Ishikawa (cell line): ENCODE measurements around the gene ZCCHC13.

Experiments used
- EGR1 ChIP-seq: IDR thresholded peaks from 2 replicates; pipeline ENCODE4 v1.6.1; 2012
- EP300 ChIP-seq: IDR thresholded peaks from 2 replicates; pipeline ENCODE4 v1.6.1; 2012; ENCODE audit warnings: borderline replicate concordance
- NFIC ChIP-seq: IDR thresholded peaks from 2 replicates; pipeline ENCODE4 v1.6.1; 2012
- TCF12 ChIP-seq: IDR thresholded peaks from 2 replicates; pipeline ENCODE4 v1.6.1; 2012; ENCODE audit warnings: low read depth
- YY1 ChIP-seq: IDR thresholded peaks from 2 replicates; pipeline ENCODE4 v1.6.1; 2012; ENCODE audit warnings: low read depth
- ZBTB7A ChIP-seq: IDR thresholded peaks from 2 replicates; pipeline ENCODE4 v1.6.1; 2012; ENCODE audit warnings: low read depth
- TF ChIP-seq, protein P1 (sequence below): IDR thresholded peaks from 2 replicates; pipeline ENCODE4 v1.6.1; 2012
- TF ChIP-seq, protein P2 (sequence below): IDR thresholded peaks from 2 replicates; pipeline ENCODE4 v1.6.1; 2012

DNA sequence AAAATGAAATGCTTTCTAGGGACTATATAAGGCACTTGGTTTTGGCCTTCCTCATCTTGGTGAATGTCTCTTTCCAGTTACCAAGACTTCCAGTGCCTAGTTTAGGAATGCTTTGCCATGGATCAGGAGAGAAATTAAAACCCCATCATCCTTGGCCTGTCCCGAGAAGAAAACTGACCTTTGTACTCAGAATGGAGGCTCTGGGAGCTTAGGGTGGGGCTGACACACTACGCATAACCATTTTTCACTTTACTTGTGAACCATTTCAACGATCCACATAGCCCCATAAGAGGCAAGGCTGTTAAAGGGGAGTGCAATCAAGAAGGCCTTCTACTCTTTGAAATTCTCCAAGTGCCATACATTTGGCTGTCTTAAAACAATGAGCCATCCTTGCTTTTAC, 26.7 kb upstream of the ZCCHC13 start:
- TF ChIP-seq, protein P1, sequence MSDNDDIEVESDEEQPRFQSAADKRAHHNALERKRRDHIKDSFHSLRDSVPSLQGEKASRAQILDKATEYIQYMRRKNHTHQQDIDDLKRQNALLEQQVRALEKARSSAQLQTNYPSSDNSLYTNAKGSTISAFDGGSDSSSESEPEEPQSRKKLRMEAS, result no peak
- TF ChIP-seq, protein P2, sequence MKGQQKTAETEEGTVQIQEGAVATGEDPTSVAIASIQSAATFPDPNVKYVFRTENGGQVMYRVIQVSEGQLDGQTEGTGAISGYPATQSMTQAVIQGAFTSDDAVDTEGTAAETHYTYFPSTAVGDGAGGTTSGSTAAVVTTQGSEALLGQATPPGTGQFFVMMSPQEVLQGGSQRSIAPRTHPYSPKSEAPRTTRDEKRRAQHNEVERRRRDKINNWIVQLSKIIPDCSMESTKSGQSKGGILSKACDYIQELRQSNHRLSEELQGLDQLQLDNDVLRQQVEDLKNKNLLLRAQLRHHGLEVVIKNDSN, result no peak
- TF ChIP-seq TCF12, result no peak
- TF ChIP-seq EP300, result no peak
- TF ChIP-seq EGR1, result no peak
- TF ChIP-seq NFIC, result no peak
- TF ChIP-seq ZBTB7A, result no peak
- TF ChIP-seq YY1, result no peak
